VCaP (cell line): ENCODE results near the gene TRAM2.

Experiments used
- H3K27ac ChIP-seq: fragments of 450-650 bp; 2 replicates; pipeline ENCODE4 v1.5.1; 2017
- CTCF ChIP-seq: fragments of 450-650 bp; conservative IDR thresholded peaks from 2 replicates; pipeline ENCODE4 v1.5.1; 2017; ENCODE audit warnings: mild to moderate bottlenecking, moderate library complexity

TRAM2 gene

GRCh38 chr6:52538901-52539354 is 37.9 kb downstream of the TRAM2 start:
- no peak overlapping the region for H3K27ac ChIP-seq
- TF ChIP-seq CTCF: no peak

GRCh38 chr6:52538252-52538900 is 38.5 kb downstream of the TRAM2 start:
- no peak overlapping the region for H3K27ac ChIP-seq
- TF ChIP-seq CTCF: no peak

- H3K27ac ChIP-seq: no peak overlapping the region
Measured at GRCh38 chr6:52537001-52537753, 39.7 kb downstream of the TRAM2 start.

GRCh38 chr6:52536424-52536916 is 40.4 kb downstream of the TRAM2 start:
- no peak overlapping the region for H3K27ac ChIP-seq
- no peak for TF ChIP-seq CTCF

More at GRCh38 chr6:52537001-52537753, 39.7 kb downstream of the TRAM2 start:
- TF ChIP-seq CTCF: no peak

- no peak for TF ChIP-seq CTCF
- no peak overlapping the region for H3K27ac ChIP-seq
Measured at GRCh38 chr6:52535711-52536423, 41.0 kb downstream of the TRAM2 start.

- no peak overlapping the region for H3K27ac ChIP-seq
- TF ChIP-seq CTCF: no peak
Measured at GRCh38 chr6:52534966-52535390, 41.9 kb downstream of the TRAM2 start.

- no peak overlapping the region for H3K27ac ChIP-seq
- no peak for TF ChIP-seq CTCF
Measured at GRCh38 chr6:52534363-52534762, 42.5 kb downstream of the TRAM2 start.
